ENCODE measurements around the gene PTDSS2. TPM values are rescaled to one million over a fixed set of nuclear protein-coding genes. Genes with fewer than 3 reads are reported as not detected.

The PTDSS2 gene
- total RNA-seq, 4 donors from 2014 or later = 22.3 to 31.0 (median 25.3) TPM

DNA sequence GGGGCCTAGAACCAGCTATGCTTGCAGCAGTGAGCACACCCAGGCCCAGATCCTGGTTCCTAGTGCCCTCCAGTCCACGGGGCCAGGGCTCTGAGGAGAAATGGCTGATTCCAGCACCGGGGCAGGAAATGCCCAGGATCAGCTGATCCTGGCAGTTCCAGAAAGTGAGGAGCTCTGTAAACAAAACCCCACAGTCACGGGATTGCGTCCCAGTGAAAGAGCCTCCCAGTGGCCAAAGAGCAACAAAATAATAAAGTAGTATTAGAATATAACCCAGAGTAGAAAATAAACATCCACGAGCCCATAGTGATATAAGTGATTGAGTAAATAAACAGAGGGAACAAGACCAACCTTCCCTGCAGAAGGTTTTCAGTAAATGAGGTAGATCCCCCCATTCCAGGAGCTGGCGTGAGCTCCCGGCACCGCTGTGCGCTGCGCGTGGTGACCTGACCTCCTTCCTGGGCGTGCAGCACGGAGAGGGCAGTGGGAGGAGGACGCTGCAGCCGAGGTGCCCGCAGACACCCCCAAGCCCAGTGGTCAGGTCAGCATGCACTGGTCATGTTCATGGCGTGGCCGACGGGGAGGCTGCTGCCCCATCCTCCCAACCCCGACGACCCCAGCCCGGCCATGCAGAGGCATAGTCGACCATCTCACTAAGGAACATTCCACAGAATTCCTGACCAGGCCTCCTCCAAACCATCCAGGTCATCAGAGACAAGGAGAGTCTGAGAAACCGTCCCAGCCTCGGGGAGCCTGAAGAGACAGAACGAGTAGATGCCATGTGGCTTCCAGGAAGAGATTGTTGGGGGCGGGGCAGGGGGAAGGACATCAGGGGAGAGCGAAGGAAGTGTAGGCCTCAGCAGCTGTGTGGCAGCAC lies 19.8 kb downstream of the PTDSS2 start:
- Histone ChIP-seq H3K4me1 (peaks cover 14% of the 10 kb centered on the region), H3K27ac (peak overlapping the region; percentile 77), H3K36me3 (no peaks in the 10 kb centered on the region), H3K27me3 (no peaks in the 10 kb centered on the region), H3K9me3 (no peaks in the 10 kb centered on the region), H3K4me3 (peak overlapping the region; percentile 23)
- TF ChIP-seq EP300 (IDR thresholded peaks at IDR 0.05) = no peak
- no peak for TF ChIP-seq POLR2A (IDR thresholded peaks at IDR 0.05)
- TF ChIP-seq POLR2AphosphoS5 (IDR thresholded peaks at IDR 0.05) = no peak
- TF ChIP-seq, protein P1, sequence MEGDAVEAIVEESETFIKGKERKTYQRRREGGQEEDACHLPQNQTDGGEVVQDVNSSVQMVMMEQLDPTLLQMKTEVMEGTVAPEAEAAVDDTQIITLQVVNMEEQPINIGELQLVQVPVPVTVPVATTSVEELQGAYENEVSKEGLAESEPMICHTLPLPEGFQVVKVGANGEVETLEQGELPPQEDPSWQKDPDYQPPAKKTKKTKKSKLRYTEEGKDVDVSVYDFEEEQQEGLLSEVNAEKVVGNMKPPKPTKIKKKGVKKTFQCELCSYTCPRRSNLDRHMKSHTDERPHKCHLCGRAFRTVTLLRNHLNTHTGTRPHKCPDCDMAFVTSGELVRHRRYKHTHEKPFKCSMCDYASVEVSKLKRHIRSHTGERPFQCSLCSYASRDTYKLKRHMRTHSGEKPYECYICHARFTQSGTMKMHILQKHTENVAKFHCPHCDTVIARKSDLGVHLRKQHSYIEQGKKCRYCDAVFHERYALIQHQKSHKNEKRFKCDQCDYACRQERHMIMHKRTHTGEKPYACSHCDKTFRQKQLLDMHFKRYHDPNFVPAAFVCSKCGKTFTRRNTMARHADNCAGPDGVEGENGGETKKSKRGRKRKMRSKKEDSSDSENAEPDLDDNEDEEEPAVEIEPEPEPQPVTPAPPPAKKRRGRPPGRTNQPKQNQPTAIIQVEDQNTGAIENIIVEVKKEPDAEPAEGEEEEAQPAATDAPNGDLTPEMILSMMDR (IDR thresholded peaks at IDR 0.05) = no peak
- WGBS = 72% methylated on average over 22 of the region's 28 CpGs
- peak in 1 of 2 donors; percentile 84 for DNase-seq (ENCODE audit: low spot score in 2 of 2)

- Histone ChIP-seq H3K4me3 (no peak overlapping the region), H3K9me3 (no peaks in the 10 kb centered on the region), H3K36me3 (no peaks in the 10 kb centered on the region), H3K4me1 (peaks cover 14% of the 10 kb centered on the region), H3K27me3 (no peaks in the 10 kb centered on the region), H3K27ac (no peak overlapping the region)
- peak in 1 of 2 donors; percentile 76 for DNase-seq (ENCODE audit: low spot score in 2 of 2)
- TF ChIP-seq, protein P1 (IDR thresholded peaks at IDR 0.05) = no peak
- no peak for TF ChIP-seq EP300 (IDR thresholded peaks at IDR 0.05)
- no peak for TF ChIP-seq POLR2AphosphoS5 (IDR thresholded peaks at IDR 0.05)
- TF ChIP-seq POLR2A (IDR thresholded peaks at IDR 0.05) = no peak
- WGBS = 94% methylated on average over 61 of the region's 61 CpGs
These were observed 21.5 kb downstream of the PTDSS2 start for GRCh38 chr11:471468-472145.

- no peak overlapping the region for H3K27ac ChIP-seq
- H3K27me3 ChIP-seq = no peaks in the 10 kb centered on the region
- H3K9me3 ChIP-seq = no peaks in the 10 kb centered on the region
- WGBS = 100% methylated on average over 1 of the region's 13 CpGs
- TF ChIP-seq POLR2AphosphoS5 (IDR thresholded peaks at IDR 0.05) (no peak), EP300 (IDR thresholded peaks at IDR 0.05) (no peak), POLR2A (IDR thresholded peaks at IDR 0.05) (no peak)
- TF ChIP-seq, protein P1 (IDR thresholded peaks at IDR 0.05) = no peak
- H3K4me3 ChIP-seq = no peak overlapping the region
- peaks cover 14% of the 10 kb centered on the region for H3K4me1 ChIP-seq
- DNase-seq (ENCODE audit: low spot score in 2 of 2) = no peak
- H3K36me3 ChIP-seq = no peaks in the 10 kb centered on the region
These were observed 22.2 kb downstream of the PTDSS2 start for GRCh38 chr11:472272-472671.

DNA sequence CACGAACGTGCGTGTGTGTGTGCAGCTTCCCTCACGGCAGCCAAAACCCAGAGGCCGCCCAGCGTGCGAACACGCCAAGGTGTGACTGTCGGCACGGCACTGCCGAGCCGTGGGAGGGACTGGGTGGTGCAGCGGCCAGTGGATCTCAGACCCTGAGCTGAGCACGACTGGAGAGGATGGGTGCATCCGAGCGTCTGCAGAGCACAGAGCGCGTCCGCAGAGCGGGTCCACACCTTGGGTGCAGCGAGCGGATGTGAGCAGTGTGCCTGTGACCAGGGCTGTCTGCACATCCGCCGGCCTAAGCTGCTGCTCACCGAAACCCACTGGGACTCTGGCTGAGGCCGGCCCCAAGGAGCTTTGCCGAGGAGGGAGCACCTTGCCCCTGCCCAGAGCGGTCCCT lies 22.7 kb downstream of the PTDSS2 start:
- no peaks in the 10 kb centered on the region for H3K36me3 ChIP-seq
- TF ChIP-seq EP300 (IDR thresholded peaks at IDR 0.05) (no peak), POLR2AphosphoS5 (IDR thresholded peaks at IDR 0.05) (no peak), POLR2A (IDR thresholded peaks at IDR 0.05) (no peak)
- TF ChIP-seq, protein P1 (IDR thresholded peaks at IDR 0.05) = no peak
- H3K27me3 ChIP-seq = no peaks in the 10 kb centered on the region
- no peak for DNase-seq (ENCODE audit: low spot score in 2 of 2)
- H3K27ac ChIP-seq = no peak overlapping the region
- peaks cover 14% of the 10 kb centered on the region for H3K4me1 ChIP-seq
- H3K4me3 ChIP-seq = no peak overlapping the region
- 93% methylated on average over 24 of the region's 28 CpGs for WGBS
- H3K9me3 ChIP-seq = no peaks in the 10 kb centered on the region

DNA sequence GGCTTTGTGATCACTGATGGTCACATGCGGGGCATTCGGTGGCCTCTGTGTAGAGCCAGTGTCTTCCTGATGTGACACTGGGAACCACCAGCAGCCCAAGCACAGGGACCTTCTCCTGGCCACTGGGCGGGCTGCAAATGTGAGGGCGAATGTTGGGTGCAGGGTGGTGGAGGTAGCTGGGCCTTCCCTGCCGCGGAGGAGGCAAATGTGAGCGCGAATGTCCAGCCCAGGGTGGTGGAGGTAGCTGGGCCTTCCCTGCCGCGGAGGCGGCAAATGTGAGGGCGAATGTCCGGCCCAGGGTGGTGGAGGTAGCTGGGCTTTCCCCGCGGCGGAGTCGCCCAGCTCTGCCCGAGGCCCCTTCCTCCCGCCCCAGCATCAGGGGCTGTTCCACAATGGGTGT lies 23.3 kb downstream of the PTDSS2 start:
- Histone ChIP-seq H3K27ac (no peak overlapping the region), H3K36me3 (no peaks in the 10 kb centered on the region), H3K4me3 (no peak overlapping the region), H3K27me3 (no peaks in the 10 kb centered on the region), H3K4me1 (peaks cover 14% of the 10 kb centered on the region), H3K9me3 (no peaks in the 10 kb centered on the region)
- no peak for DNase-seq (ENCODE audit: low spot score in 2 of 2)
- TF ChIP-seq, protein P1 (IDR thresholded peaks at IDR 0.05) = no peak
- TF ChIP-seq POLR2AphosphoS5 (IDR thresholded peaks at IDR 0.05) (no peak), POLR2A (IDR thresholded peaks at IDR 0.05) (no peak), EP300 (IDR thresholded peaks at IDR 0.05) (no peak)
- WGBS = 95% methylated on average over 19 of the region's 19 CpGs

Data from suprapubic skin (tissue), 4 donors.